Keratinocyte (primary cell): Measurements from ENCODE around the gene TNPO1. TPM values are rescaled to one million over a fixed set of nuclear protein-coding genes. Genes with fewer than 3 reads are reported as not detected.

Source experiments
- DNase-seq: peaks from one replicate; pipeline ENCODE4 v3.0.0-alpha.2; 2011; ENCODE audit warnings: low read depth, missing footprints, low spot score
- FAIRE-seq: peaks from 2 replicates; lab custom pipeline; 2011; peaks lifted over from hg19 to GRCh38; lab: Jason Lieb, UNC
- H2AFZ ChIP-seq: 2 replicates; pipeline ENCODE4 v1.6.0; 2012; ENCODE audit warnings: low read length, control low read depth, inconsistent platforms; ENCODE audit not compliant: control insufficient read depth
- H3K27ac ChIP-seq: 2 replicates; pipeline ENCODE4 v1.5.1; 2011; ENCODE audit warnings: low read length; ENCODE audit not compliant: control insufficient read depth, insufficient read depth
- H3K27me3 ChIP-seq: 3 replicates; pipeline ENCODE4 v1.6.0; 2011; ENCODE audit warnings: low read length; ENCODE audit not compliant: control insufficient read depth, insufficient read depth; ENCODE audit errors: extremely low read depth
- H3K36me3 ChIP-seq, 2 experiments: 2 replicates in 1 of 2; 3 replicates in 1 of 2; pipeline ENCODE4 v1.5.1; 2011; ENCODE audit warnings: low read length in 2 of 2, mild to moderate bottlenecking in 1 of 2; ENCODE audit not compliant: control insufficient read depth in 2 of 2, insufficient read depth in 2 of 2; ENCODE audit errors: extremely low read depth in 1 of 2
- H3K4me1 ChIP-seq: 3 replicates; pipeline ENCODE4 v1.5.1; 2011; ENCODE audit warnings: low read length; ENCODE audit not compliant: control insufficient read depth, insufficient read depth; ENCODE audit errors: extremely low read depth
- H3K4me2 ChIP-seq: 3 replicates; pipeline ENCODE4 v1.6.0; 2011; ENCODE audit warnings: low read depth, low read length; ENCODE audit not compliant: control insufficient read depth, insufficient read depth; ENCODE audit errors: extremely low read depth
- H3K4me3 ChIP-seq, 3 experiments: fragments of 200-600 bp in 1 of 3; sonication (generic) in 1 of 3; 2 replicates in 2 of 3; 3 replicates in 1 of 3; pipeline ENCODE4 v1.5.1; 2011 to 2016; ENCODE audit warnings: low read length in 3 of 3, mild to moderate bottlenecking in 3 of 3, control low read depth in 2 of 3, inconsistent platforms in 1 of 3, low read depth in 1 of 3, mixed read lengths in 1 of 3, mixed run types in 1 of 3, moderate library complexity in 1 of 3; ENCODE audit not compliant: control insufficient read depth in 2 of 3, insufficient read depth in 2 of 3; ENCODE audit errors: extremely low read depth in 1 of 3
- H3K79me2 ChIP-seq: 2 replicates; pipeline ENCODE4 v1.6.0; 2012; ENCODE audit warnings: low read length; ENCODE audit not compliant: control insufficient read depth, insufficient read depth
- H3K9ac ChIP-seq: 3 replicates; pipeline ENCODE4 v1.6.0; 2011; ENCODE audit warnings: low read length; ENCODE audit not compliant: control insufficient read depth, insufficient read depth; ENCODE audit errors: extremely low read depth
- H3K9me1 ChIP-seq: 3 replicates; pipeline ENCODE4 v1.6.0; 2011; ENCODE audit warnings: low read length; ENCODE audit not compliant: control insufficient read depth, insufficient read depth; ENCODE audit errors: extremely low read depth
- H3K9me3 ChIP-seq: 2 replicates; pipeline ENCODE4 v1.5.1; 2012; ENCODE audit warnings: low read depth, low read length; ENCODE audit not compliant: control insufficient read depth
- H4K20me1 ChIP-seq: 3 replicates; pipeline ENCODE4 v1.6.0; 2011; ENCODE audit warnings: low read length; ENCODE audit not compliant: control insufficient read depth, insufficient read depth; ENCODE audit errors: extremely low read depth
- CTCF ChIP-seq, 3 experiments: IDR thresholded peaks in 1 of 3; conservative IDR thresholded peaks in 1 of 3; optimal IDR thresholded peaks in 1 of 3; 2 replicates in 2 of 3; 3 replicates in 1 of 3; pipeline versions ENCODE3 to v1.5.1; 2011; ENCODE audit warnings: low read length in 3 of 3, mild to moderate bottlenecking in 3 of 3, moderate library complexity in 2 of 3, control low read depth in 1 of 3, inconsistent platforms in 1 of 3; ENCODE audit not compliant: insufficient read depth in 2 of 3; ENCODE audit errors: extremely low read depth in 1 of 3
- EZH2 ChIP-seq: IDR thresholded peaks from one replicate; pipeline ENCODE4 v1.6.1; 2012; ENCODE audit warnings: inconsistent platforms, mild to moderate bottlenecking, low read length, moderate library complexity
- dilution Hi-C: fragments of 300-500 bp; cut with MboI; formaldehyde crosslinking; loops from one replicate; pipeline ENCODE4 v1.7.0; 2020; ENCODE audit warnings: low sequenced_read_pairs; ENCODE audit not compliant: extremely low pct_ligation_motif_present
- polyA plus RNA-seq, 5 experiments: library from polyadenylated mRNA; depleted of rRNA in 3 of 5; stranded (reverse) in 3 of 5; stranded (forward) in 1 of 5; unstranded in 1 of 5; fragments of >200 nt; gene quantifications; 1 replicate in 1 of 5; 2 replicates in 3 of 5; 3 replicates in 1 of 5; pipeline versions ENCODE4 v1.2.1 to v1.2.3, GENCODE V29; 2011 to 2012; ENCODE audit warnings: missing spikeins in 2 of 5, low read depth in 1 of 5, low replicate concordance in 1 of 5

TNPO1 gene
- polyA plus RNA-seq, 1 donor (not counting 4 experiments of a cell fraction or from before 2014, with no cell fraction given) = 123 TPM

- H3K9me1 ChIP-seq = no peaks in the 10 kb centered on the region
- H3K4me3 ChIP-seq = no peak overlapping the region
- H2AFZ ChIP-seq = no peak overlapping the region
- DNase-seq (no peak), FAIRE-seq (no peak)
- H3K79me2 ChIP-seq = peaks cover 37% of the 10 kb centered on the region
- H3K27me3 ChIP-seq = no peaks in the 10 kb centered on the region
- H3K4me1 ChIP-seq = peaks cover 4% of the 10 kb centered on the region
- TF ChIP-seq CTCF (optimal IDR thresholded peaks at IDR 0.05 in 1 of 3, IDR thresholded peaks at IDR 0.05 in 1 of 3, conservative IDR thresholded peaks at IDR 0.05 in 1 of 3; ENCODE audit: extremely low read depth in 1 of 3, insufficient read depth in 2 of 3, low read length in 3 of 3) (no peak), EZH2 (no peak)
- no peaks in the 10 kb centered on the region for H3K36me3 ChIP-seq
- H3K4me2 ChIP-seq = no peak overlapping the region
- H3K9me3 ChIP-seq = no peaks in the 10 kb centered on the region
- dilution Hi-C loops = no loop called here
- H3K27ac ChIP-seq = no peak overlapping the region
- no peaks in the 10 kb centered on the region for H4K20me1 ChIP-seq
- no peak overlapping the region for H3K9ac ChIP-seq
These were observed 23.6 kb downstream of the TNPO1 start for GRCh38 chr5:72840041-72840440.

- H3K9ac ChIP-seq = no peak overlapping the region
- no peak overlapping the region for H3K27ac ChIP-seq
- FAIRE-seq (no peak), DNase-seq (no peak)
- H3K9me3 ChIP-seq = no peaks in the 10 kb centered on the region
- TF ChIP-seq EZH2 (no peak), CTCF (optimal IDR thresholded peaks at IDR 0.05 in 1 of 3, IDR thresholded peaks at IDR 0.05 in 1 of 3, conservative IDR thresholded peaks at IDR 0.05 in 1 of 3; ENCODE audit: extremely low read depth in 1 of 3, insufficient read depth in 2 of 3, low read length in 3 of 3) (no peak)
- dilution Hi-C loops = no loop called here
- H3K36me3 ChIP-seq = no peaks in the 10 kb centered on the region
- no peak overlapping the region for H3K4me2 ChIP-seq
- no peak overlapping the region for H3K4me3 ChIP-seq
- no peaks in the 10 kb centered on the region for H3K27me3 ChIP-seq
- H2AFZ ChIP-seq = no peak overlapping the region
- no peaks in the 10 kb centered on the region for H4K20me1 ChIP-seq
- H3K4me1 ChIP-seq = peaks cover 4% of the 10 kb centered on the region
- no peaks in the 10 kb centered on the region for H3K9me1 ChIP-seq
- H3K79me2 ChIP-seq = peaks cover 38% of the 10 kb centered on the region
These were observed 25.5 kb downstream of the TNPO1 start for GRCh38 chr5:72841756-72842535.
